Osteocyte (in vitro differentiated cells): ENCODE results near the gene ABCC11. TPM values are rescaled to one million over a fixed set of nuclear protein-coding genes. Genes with fewer than 3 reads are reported as not detected.

Source experiments
- DNase-seq: peaks from one replicate; pipeline ENCODE4 v3.0.0; 2021; ENCODE audit warnings: mixed read lengths; ENCODE audit not compliant: unreplicated experiment; ENCODE audit errors: extremely low spot score
- H3K27ac Mint-ChIP-seq: one replicate; pipeline ENCODE4 v1.8.0; 2021; ENCODE audit warnings: mild to moderate bottlenecking, mixed read lengths; ENCODE audit not compliant: unreplicated experiment
- H3K27me3 Mint-ChIP-seq: one replicate; pipeline ENCODE4 v1.8.0; 2021; ENCODE audit warnings: mixed read lengths; ENCODE audit not compliant: unreplicated experiment
- H3K36me3 Mint-ChIP-seq: one replicate; pipeline ENCODE4 v1.8.0; 2021; ENCODE audit warnings: mixed read lengths; ENCODE audit not compliant: unreplicated experiment
- H3K4me1 Mint-ChIP-seq: one replicate; pipeline ENCODE4 v1.8.0; 2021; ENCODE audit warnings: mixed read lengths; ENCODE audit not compliant: unreplicated experiment
- H3K4me3 Mint-ChIP-seq: one replicate; pipeline ENCODE4 v1.8.0; 2021; ENCODE audit warnings: mild to moderate bottlenecking, moderate library complexity, mixed read lengths; ENCODE audit not compliant: unreplicated experiment
- H3K9me3 Mint-ChIP-seq: one replicate; pipeline ENCODE4 v1.8.0; 2021; ENCODE audit warnings: mixed read lengths; ENCODE audit not compliant: unreplicated experiment
- total RNA-seq: library from RNA; stranded (reverse); gene quantifications from 2 replicates; pipeline ENCODE4 v1.2.1, GENCODE V29; 2021
- TF ChIP-seq, protein P1 (sequence below): fragments of 200-600 bp; sonication (generic); IDR thresholded peaks from 2 replicates; pipeline ENCODE4 v1.5.0; 2021; ENCODE audit warnings: antibody characterized with exemption, mild to moderate bottlenecking, moderate library complexity

Gene ABCC11
- total RNA-seq, 1 donor from 2014 or later = 0.48 TPM

GRCh38 chr16:48129926-48130325 lies 117.4 kb downstream of the ABCC11 start:
- H3K27me3 Mint-ChIP-seq = no peaks in the 10 kb centered on the region
- H3K27ac Mint-ChIP-seq = no peak overlapping the region
- no peaks in the 10 kb centered on the region for H3K36me3 Mint-ChIP-seq
- H3K4me1 Mint-ChIP-seq = peaks cover 59% of the 10 kb centered on the region
- H3K4me3 Mint-ChIP-seq = no peak overlapping the region
- TF ChIP-seq, protein P1, sequence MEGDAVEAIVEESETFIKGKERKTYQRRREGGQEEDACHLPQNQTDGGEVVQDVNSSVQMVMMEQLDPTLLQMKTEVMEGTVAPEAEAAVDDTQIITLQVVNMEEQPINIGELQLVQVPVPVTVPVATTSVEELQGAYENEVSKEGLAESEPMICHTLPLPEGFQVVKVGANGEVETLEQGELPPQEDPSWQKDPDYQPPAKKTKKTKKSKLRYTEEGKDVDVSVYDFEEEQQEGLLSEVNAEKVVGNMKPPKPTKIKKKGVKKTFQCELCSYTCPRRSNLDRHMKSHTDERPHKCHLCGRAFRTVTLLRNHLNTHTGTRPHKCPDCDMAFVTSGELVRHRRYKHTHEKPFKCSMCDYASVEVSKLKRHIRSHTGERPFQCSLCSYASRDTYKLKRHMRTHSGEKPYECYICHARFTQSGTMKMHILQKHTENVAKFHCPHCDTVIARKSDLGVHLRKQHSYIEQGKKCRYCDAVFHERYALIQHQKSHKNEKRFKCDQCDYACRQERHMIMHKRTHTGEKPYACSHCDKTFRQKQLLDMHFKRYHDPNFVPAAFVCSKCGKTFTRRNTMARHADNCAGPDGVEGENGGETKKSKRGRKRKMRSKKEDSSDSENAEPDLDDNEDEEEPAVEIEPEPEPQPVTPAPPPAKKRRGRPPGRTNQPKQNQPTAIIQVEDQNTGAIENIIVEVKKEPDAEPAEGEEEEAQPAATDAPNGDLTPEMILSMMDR = no peak
- no peaks in the 10 kb centered on the region for H3K9me3 Mint-ChIP-seq
- DNase-seq = no peak

- no peak for DNase-seq
- TF ChIP-seq, protein P1 = no peak
- H3K4me3 Mint-ChIP-seq = no peak overlapping the region
- H3K9me3 Mint-ChIP-seq = no peaks in the 10 kb centered on the region
- no peaks in the 10 kb centered on the region for H3K27me3 Mint-ChIP-seq
- peaks cover 70% of the 10 kb centered on the region for H3K4me1 Mint-ChIP-seq
- H3K27ac Mint-ChIP-seq = no peak overlapping the region
- no peaks in the 10 kb centered on the region for H3K36me3 Mint-ChIP-seq
Observed at GRCh38 chr16:48128769-48129168, 118.6 kb downstream of the ABCC11 start.

DNA sequence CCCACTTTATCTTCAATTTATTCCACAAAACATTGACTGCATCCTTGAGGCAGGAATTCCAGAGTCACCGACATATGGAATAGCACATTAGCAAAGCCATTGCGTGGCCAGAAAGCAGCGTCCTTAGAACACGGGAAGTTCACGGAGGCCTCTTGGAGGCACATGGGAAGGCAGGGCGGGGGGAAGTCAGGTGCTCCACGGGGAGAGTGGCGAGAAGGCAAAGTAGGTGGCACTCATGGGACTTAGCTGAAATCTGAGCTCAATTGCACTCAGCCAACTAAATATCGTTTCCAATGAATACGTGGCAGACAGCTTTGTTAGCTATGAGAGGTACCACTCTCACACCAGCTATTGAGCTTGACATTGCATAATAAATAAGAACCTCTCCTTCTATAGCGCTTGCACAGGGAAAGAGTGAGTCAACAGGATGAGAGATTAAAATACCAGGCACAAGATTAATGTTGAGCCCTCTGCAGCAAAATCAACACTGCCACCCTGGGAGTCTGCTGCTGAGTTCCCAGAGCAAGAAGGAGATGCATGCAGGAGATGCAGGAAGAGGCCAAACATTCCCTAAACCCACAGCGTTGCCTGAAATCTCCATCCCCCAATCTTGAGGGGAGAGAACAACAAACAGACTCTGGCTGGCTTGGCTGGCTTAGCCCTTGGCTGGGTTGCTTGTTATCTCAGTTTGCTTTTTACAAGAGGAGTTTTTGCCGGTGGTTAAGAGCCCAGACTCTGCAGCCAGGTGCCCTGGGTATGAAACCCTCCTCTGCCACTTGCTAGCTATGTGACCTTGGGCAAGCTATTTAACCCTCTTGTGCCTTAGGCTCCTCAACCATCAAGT lies 120.3 kb downstream of the ABCC11 start:
- H3K4me1 Mint-ChIP-seq = peaks cover 75% of the 10 kb centered on the region
- TF ChIP-seq, protein P1 = no peak
- no peaks in the 10 kb centered on the region for H3K9me3 Mint-ChIP-seq
- H3K4me3 Mint-ChIP-seq = no peak overlapping the region
- no peaks in the 10 kb centered on the region for H3K27me3 Mint-ChIP-seq
- no peaks in the 10 kb centered on the region for H3K36me3 Mint-ChIP-seq
- DNase-seq = no peak
- H3K27ac Mint-ChIP-seq = peak overlapping the region; percentile 78

DNA sequence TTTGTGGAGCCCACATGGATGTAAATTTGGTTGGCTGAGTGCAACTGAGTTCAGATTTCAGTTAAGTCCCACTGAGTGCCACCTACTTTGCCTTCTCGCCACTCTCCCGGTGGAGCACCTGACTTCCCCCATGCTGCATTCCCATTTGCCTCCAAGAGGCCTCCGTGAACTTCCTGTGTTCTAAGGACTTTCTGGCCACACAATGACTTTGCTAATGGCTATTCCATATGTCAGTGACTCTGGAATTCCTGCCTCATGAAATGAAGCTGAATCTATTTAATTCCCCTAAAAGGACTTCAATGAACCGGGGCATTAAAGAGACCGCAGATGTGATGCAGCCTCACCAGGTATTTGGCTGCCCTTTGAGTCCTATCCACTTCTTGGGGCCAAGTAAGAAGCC lies 121.5 kb downstream of the ABCC11 start:
- peak overlapping the region; percentile 39 for H3K27ac Mint-ChIP-seq
- H3K36me3 Mint-ChIP-seq = no peaks in the 10 kb centered on the region
- DNase-seq = no peak
- no peaks in the 10 kb centered on the region for H3K27me3 Mint-ChIP-seq
- no peaks in the 10 kb centered on the region for H3K9me3 Mint-ChIP-seq
- H3K4me3 Mint-ChIP-seq = no peak overlapping the region
- H3K4me1 Mint-ChIP-seq = peaks cover 70% of the 10 kb centered on the region
- TF ChIP-seq, protein P1 = no peak

DNA sequence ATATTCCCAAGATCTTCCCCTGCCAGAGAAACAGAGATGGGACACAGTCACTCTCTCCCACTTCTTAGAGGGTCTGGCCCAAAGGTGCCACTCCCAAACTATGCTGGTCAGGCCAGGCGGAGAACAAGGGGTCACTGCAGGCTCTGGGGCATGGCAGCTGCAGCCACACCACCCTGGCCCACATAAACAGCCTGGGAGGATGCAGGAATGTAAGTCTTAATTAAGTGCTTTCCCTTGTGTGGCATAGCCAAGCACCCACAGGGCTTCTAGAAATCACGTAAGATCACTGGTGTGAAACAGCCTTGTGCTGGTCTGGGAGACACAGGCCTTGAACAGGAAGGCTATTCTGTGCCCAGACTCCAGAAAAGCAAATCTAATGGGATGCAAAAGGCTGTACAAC lies 123.1 kb downstream of the ABCC11 start:
- DNase-seq = no peak

More for the DNA sequence above, 123.1 kb downstream of the ABCC11 start:
- H3K36me3 Mint-ChIP-seq = no peaks in the 10 kb centered on the region
- peaks cover 64% of the 10 kb centered on the region for H3K4me1 Mint-ChIP-seq
- H3K27ac Mint-ChIP-seq = peak overlapping the region; percentile 88
- H3K4me3 Mint-ChIP-seq = no peak overlapping the region
- H3K9me3 Mint-ChIP-seq = no peaks in the 10 kb centered on the region
- TF ChIP-seq, protein P1 = no peak
- no peaks in the 10 kb centered on the region for H3K27me3 Mint-ChIP-seq
